Measurements from ENCODE around the gene MXD4. TPM values are rescaled to one million over a fixed set of nuclear protein-coding genes. Genes with fewer than 3 reads are reported as not detected.

The MXD4 gene
- total RNA-seq, 1 experiment from 2014 or later: 22.0 TPM

DNA sequence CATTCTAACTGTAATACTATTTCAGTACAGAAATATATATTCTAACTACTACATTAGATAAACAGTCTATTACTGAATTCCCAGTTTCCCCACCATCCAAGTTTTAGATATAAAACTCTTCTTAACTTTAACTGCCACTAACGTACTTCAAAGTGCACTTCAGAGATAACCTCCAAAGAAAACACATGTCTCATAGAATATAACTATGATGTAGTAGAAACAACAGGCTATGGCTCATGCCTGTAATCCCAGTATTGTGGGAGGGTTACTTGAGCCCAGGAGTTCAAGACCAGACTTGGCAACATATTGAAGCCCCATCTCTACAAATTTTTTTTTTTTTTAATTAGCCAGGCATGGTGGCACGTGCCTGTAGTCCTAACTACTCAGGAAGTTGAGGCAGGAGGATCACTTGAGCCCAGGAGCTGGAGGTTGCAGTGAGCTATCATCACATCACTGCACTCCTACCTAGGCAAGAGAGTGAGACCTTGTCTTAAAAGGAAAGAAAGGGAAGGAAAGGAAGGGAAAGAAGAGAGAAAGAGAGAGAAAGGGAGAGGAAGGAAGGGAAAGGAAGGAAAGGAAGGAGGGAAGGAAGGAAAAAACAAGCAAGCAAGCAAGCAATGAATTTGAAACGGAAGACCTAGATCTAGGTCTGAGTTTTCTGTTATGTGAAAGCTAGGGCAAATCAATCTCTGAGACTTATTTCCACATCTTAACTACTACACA is 24.8 kb downstream of the MXD4 start (continued):
- TF ChIP-seq, protein P1, sequence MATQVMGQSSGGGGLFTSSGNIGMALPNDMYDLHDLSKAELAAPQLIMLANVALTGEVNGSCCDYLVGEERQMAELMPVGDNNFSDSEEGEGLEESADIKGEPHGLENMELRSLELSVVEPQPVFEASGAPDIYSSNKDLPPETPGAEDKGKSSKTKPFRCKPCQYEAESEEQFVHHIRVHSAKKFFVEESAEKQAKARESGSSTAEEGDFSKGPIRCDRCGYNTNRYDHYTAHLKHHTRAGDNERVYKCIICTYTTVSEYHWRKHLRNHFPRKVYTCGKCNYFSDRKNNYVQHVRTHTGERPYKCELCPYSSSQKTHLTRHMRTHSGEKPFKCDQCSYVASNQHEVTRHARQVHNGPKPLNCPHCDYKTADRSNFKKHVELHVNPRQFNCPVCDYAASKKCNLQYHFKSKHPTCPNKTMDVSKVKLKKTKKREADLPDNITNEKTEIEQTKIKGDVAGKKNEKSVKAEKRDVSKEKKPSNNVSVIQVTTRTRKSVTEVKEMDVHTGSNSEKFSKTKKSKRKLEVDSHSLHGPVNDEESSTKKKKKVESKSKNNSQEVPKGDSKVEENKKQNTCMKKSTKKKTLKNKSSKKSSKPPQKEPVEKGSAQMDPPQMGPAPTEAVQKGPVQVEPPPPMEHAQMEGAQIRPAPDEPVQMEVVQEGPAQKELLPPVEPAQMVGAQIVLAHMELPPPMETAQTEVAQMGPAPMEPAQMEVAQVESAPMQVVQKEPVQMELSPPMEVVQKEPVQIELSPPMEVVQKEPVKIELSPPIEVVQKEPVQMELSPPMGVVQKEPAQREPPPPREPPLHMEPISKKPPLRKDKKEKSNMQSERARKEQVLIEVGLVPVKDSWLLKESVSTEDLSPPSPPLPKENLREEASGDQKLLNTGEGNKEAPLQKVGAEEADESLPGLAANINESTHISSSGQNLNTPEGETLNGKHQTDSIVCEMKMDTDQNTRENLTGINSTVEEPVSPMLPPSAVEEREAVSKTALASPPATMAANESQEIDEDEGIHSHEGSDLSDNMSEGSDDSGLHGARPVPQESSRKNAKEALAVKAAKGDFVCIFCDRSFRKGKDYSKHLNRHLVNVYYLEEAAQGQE (IDR thresholded peaks at IDR 0.05; ENCODE audit: low read depth): no peak
- TF ChIP-seq, protein P2, sequence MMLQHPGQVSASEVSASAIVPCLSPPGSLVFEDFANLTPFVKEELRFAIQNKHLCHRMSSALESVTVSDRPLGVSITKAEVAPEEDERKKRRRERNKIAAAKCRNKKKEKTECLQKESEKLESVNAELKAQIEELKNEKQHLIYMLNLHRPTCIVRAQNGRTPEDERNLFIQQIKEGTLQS (IDR thresholded peaks at IDR 0.05): no peak
- TF ChIP-seq EGR1 (IDR thresholded peaks at IDR 0.05; ENCODE audit: low read depth) (no peak), TCF7L2 (IDR thresholded peaks at IDR 0.05; ENCODE audit: borderline replicate concordance, extremely low read depth, insufficient read depth, insufficient read length) (no peak), YY1 (IDR thresholded peaks at IDR 0.05; ENCODE audit: extremely low read depth, insufficient replicate concordance, low read depth, low read length) (no peak), SIN3A (IDR thresholded peaks at IDR 0.05; ENCODE audit: low read depth) (no peak), EZH2 (IDR thresholded peaks at IDR 0.05) (no peak), POLR2AphosphoS5 (IDR thresholded peaks at IDR 0.05; ENCODE audit: low read depth, low read length) (no peak), SRF (IDR thresholded peaks at IDR 0.05; ENCODE audit: low read depth) (no peak), CBX3 (IDR thresholded peaks at IDR 0.05; ENCODE audit: low read depth) (no peak)

GRCh38 chr4:2231082-2231481 is 30.8 kb downstream of the MXD4 start:
- intact Hi-C loops (cut with micrococcal nuclease): no loop called here
- ChIA-PET CTCF (interaction anchor here (2.2 kb wide), 1 partner anchor 11 kb away, joined by 17 read pairs; no protein-coding TSS in a partner anchor), POLR2A (no interaction called here), RAD21 (ENCODE audit: low non-redundant PET in 1 of 2, low total read pairs in 2 of 2, uncharacterized antibody in 2 of 2, unreplicated experiment in 2 of 2) (no interaction called here)
- Histone ChIP-seq H3K79me2 (ENCODE audit: insufficient read depth, low read length) (peaks cover 17% of the 10 kb centered on the region; the same call in 1 of the 2 replicates), H3K36me3 (ENCODE audit: control insufficient read depth in 1 of 2, insufficient read depth in 2 of 2, low read length in 2 of 2) (peaks cover 4 to 14% of the 10 kb centered on the region in 2 experiments; a peak in 3 of 4 replicates), H3K27ac (ENCODE audit: low read depth, low read length) (no peak overlapping the region), H3K4me1 (ENCODE audit: control insufficient read depth in 1 of 2, insufficient read depth in 2 of 2, low read length in 2 of 2) (no peaks in the 10 kb centered on the region), H3K9me2 (ENCODE audit: insufficient read depth) (no peaks in the 10 kb centered on the region), H4K20me1 (ENCODE audit: insufficient read depth) (peaks cover 19% of the 10 kb centered on the region; the same call in 1 of the 2 replicates), H3K27me3 (ENCODE audit: insufficient read depth, low read length) (no peaks in the 10 kb centered on the region), H3K4me2 (ENCODE audit: low read length) (no peak overlapping the region), H3K9me3 (ENCODE audit: control insufficient read depth in 1 of 2, insufficient read depth in 1 of 2, low read depth in 1 of 2, low read length in 2 of 2) (no peaks in the 10 kb centered on the region), H3K4me3 (replicated peaks in 1 of 2; ENCODE audit: low read depth in 1 of 2, low read length in 2 of 2) (no peak overlapping the region), H3K9ac (ENCODE audit: low read length) (no peak overlapping the region), H2AFZ (ENCODE audit: low read depth, low read length, poor library complexity, severe bottlenecking) (no peak overlapping the region)
- BruUV-seq (replicated peaks): no TSS peak
- no peak for DNase-seq (ENCODE audit: low read depth, low spot score)
- no peak for ATAC-seq
- TF ChIP-seq RAD21 (IDR thresholded peaks at IDR 0.05; ENCODE audit: low read depth): no peak
- TF ChIP-seq EZH2 (IDR thresholded peaks at IDR 0.05): no peak
- no peak for TF ChIP-seq JUND (IDR thresholded peaks at IDR 0.05)
- TF ChIP-seq EZH2phosphoT487 (IDR thresholded peaks at IDR 0.05; ENCODE audit: borderline replicate concordance): no peak
- TF ChIP-seq ZNF274 (IDR thresholded peaks at IDR 0.05; ENCODE audit: low read depth, low read length): no peak
- no peak for TF ChIP-seq ZFX (IDR thresholded peaks at IDR 0.05)
- TF ChIP-seq, protein P1 (IDR thresholded peaks at IDR 0.05; ENCODE audit: low read depth): no peak
- TF ChIP-seq EGR1 (IDR thresholded peaks at IDR 0.05; ENCODE audit: low read depth): no peak
